GM12878 (cell line): ENCODE data around the gene INHA. TPM values are rescaled to one million over a fixed set of nuclear protein-coding genes. Genes with fewer than 3 reads are reported as not detected.

ENCODE experiments used
- E2F4 ChIP-seq: IDR thresholded peaks from 2 replicates; pipeline ENCODE4 v1.6.1; 2012; ENCODE audit warnings: low read depth, low read length, improper control_type of control experiment
- HDAC2 ChIP-seq: fragments of 200-600 bp; sonication (generic); IDR thresholded peaks from 2 replicates; pipeline ENCODE4 v1.6.1; 2017
- HSF1 ChIP-seq: fragments of 150-350 bp; IDR thresholded peaks from 2 replicates; pipeline ENCODE4 v1.6.1; 2014; ENCODE audit warnings: mild to moderate bottlenecking, low read depth, low read length
- PAX5 ChIP-seq: IDR thresholded peaks from 2 replicates; pipeline ENCODE4 v1.6.1; 2011; ENCODE audit warnings: low read depth, low read length, borderline replicate concordance
- PML ChIP-seq: IDR thresholded peaks from 2 replicates; pipeline ENCODE4 v1.6.1; 2012; ENCODE audit warnings: low read length, inconsistent platforms
- REST ChIP-seq: IDR thresholded peaks from 2 replicates; pipeline ENCODE4 v1.6.1; 2012; ENCODE audit warnings: mild to moderate bottlenecking, low read depth, low read length
- ZBTB33 ChIP-seq: fragments of 450-650 bp; IDR thresholded peaks from 2 replicates; pipeline ENCODE4 v1.6.1; 2017; ENCODE audit warnings: mild to moderate bottlenecking
- polyA plus RNA-seq, 11 experiments: library from polyadenylated mRNA; depleted of rRNA in 4 of 11; unstranded in 6 of 11; stranded (reverse) in 5 of 11; fragments of >200 nt; fragmentation: Nextera tagmentation in 4 of 11; fragmentation: Illumina TruSeq in 1 of 11; extraction: Ambion mirVana in 4 of 11; extraction: Trizol in 1 of 11; gene quantifications; 1 replicate in 1 of 11; 2 replicates in 10 of 11; pipeline versions ENCODE4 v1.2.1 to v1.2.3, GENCODE V29; 2011 to 2016; ENCODE audit warnings: inconsistent platforms in 2 of 11, missing spikeins in 2 of 11, low read depth in 1 of 11
- total RNA-seq, 4 experiments: library from RNA; depleted of rRNA in 3 of 4; stranded (reverse); fragments of >200 nt in 3 of 4; fragmentation: Illumina TruSeq in 1 of 4; extraction: Trizol in 1 of 4; gene quantifications; 2 replicates each; pipeline versions ENCODE4 v1.2.1 to v1.2.3, GENCODE V29; 2013 to 2021

The INHA gene
- total and polyA plus RNA-seq, 10 of the 15 experiments (the other 5 are each of a cell fraction or from before 2014, with no cell fraction given), result not detected

- no peak for TF ChIP-seq HSF1
- TF ChIP-seq REST, result no peak
- no peak for TF ChIP-seq E2F4
- TF ChIP-seq PAX5, result no peak
- TF ChIP-seq PML, result no peak
- no peak for TF ChIP-seq ZBTB33
- no peak for TF ChIP-seq HDAC2
- TF ChIP-seq, all 136 proteins: peak for 0
These were observed 26.2 kb upstream of the INHA start (continued) for GRCh38 chr2:219545943-219546352.
